ENCODE results near the gene OPN1LW. TPM values are rescaled to one million over a fixed set of nuclear protein-coding genes. Genes with fewer than 3 reads are reported as not detected.
"Not testable (repeated sequence)": the region's sequence is repeated elsewhere in the genome, so short reads cannot be mapped to it uniquely, and the experiment has no call there.

Gene OPN1LW
- polyA plus RNA-seq (2012; ENCODE audit: insufficient read depth, insufficient read length) = not detected

GRCh38 chrX:154144010-154144409 lies at the start of gene OPN1LW:
TSS of gene OPN1LW (plus strand) at chrX:154144243. CDS start at chrX:154144284, 41 bp downstream.
- DNase-seq (ENCODE audit: low read depth, low spot score); H3K4me3 ChIP-seq (ENCODE audit: low read length): not testable (repeated sequence)

GRCh38 chrX:154094833-154095232 lies 49.2 kb upstream of the OPN1LW start:
- no peak overlapping the region for H3K4me3 ChIP-seq (ENCODE audit: low read length)
- no peak for DNase-seq (ENCODE audit: low read depth, low spot score)

GRCh38 chrX:154096140-154097002 lies 47.7 kb upstream of the OPN1LW start:
- no peak for DNase-seq (ENCODE audit: low read depth, low spot score)
- H3K4me3 ChIP-seq (ENCODE audit: low read length) = peak overlapping the region; percentile 70

GRCh38 chrX:154097003-154097588 lies 46.9 kb upstream of the OPN1LW start:
- DNase-seq (ENCODE audit: low read depth, low spot score) = peak; percentile 54
- peak overlapping the region; percentile 70 for H3K4me3 ChIP-seq (ENCODE audit: low read length)

DNA sequence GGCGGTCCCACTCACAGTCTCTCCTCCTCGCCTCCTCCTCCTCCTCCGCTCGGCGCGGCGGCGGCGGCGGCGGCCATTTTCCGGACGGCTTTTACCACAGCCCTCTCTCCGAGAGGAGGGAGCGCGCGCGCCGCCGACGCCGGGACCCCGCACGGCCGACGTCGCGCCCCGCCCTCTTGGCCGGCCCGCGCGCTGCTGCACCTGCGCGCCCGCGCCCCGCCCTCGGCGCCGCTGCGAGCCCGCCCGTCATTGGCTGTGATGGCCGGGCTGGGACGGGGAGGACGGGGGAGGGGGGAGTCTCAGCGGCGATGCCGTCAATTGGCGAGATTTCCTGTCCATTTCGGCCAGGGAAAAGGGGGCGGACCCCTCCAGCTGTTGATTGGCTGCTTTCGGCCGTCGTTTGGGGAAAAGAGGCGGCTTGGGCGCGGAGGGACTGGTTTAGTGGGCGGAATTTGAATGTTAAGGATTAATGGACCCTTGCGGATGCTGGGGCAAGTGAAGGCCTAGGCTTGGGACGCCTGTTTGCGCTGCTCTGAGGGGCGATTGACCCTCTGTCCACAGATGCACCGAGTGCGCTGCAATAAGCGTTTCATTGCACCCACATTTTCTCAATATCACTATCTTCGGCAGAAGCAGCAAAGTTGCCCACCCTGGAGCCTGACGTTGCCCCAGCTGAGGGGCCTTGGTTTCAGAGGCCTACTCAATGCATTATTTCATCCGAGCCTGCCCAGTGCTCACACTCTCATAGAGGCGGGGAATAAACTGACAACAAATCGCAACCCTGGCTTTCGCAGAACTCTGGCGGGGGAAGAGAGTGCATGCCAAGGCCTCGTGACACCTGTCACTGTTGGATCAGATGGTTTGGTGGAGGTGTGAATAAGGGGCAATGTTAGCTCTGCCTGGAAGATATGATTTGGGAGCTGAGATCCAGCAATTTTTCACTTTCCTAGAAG lies 46.2 kb upstream of the OPN1LW start, which contains the start of gene MECP2:
Gene MECP2, minus strand, starts transcription at position 129 of the 953 bp plus-strand sequence.
- DNase-seq (ENCODE audit: low read depth, low spot score) = peak; percentile 81
- H3K4me3 ChIP-seq (ENCODE audit: low read length) = peak within 1 kb of the TSS; percentile 70

GRCh38 chrX:154098551-154098950 lies 45.5 kb upstream of the OPN1LW start:
- H3K4me3 ChIP-seq (ENCODE audit: low read length) = no peak overlapping the region
- DNase-seq (ENCODE audit: low read depth, low spot score) = no peak

DNA sequence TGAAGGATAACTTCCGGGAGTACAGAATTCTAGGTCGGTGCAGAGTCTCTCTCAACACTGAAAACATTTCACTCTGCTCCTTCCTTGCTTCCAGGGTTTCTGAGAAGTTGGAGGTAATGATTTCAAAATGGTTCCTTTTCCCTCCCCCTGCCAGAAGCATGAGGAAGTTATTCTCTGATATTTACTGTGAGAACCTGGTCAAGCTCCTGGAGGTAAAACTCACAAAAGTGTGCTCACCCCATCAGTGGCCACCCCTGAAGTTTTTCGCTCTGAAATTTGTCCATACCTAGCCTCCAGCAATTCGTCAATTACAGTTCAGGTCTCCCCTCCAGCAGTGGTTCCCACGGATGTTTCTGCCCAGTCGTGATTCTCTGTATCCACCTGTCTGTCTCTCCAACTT lies 30.3 kb upstream of the OPN1LW start:
- H3K4me3 ChIP-seq (ENCODE audit: low read length) = no peak overlapping the region
- DNase-seq (ENCODE audit: low read depth, low spot score) = no peak

GRCh38 chrX:154114652-154115051 lies 29.4 kb upstream of the OPN1LW start:
- DNase-seq (ENCODE audit: low read depth, low spot score) = no peak
- H3K4me3 ChIP-seq (ENCODE audit: low read length) = no peak overlapping the region

GRCh38 chrX:154115071-154115470 lies 29.0 kb upstream of the OPN1LW start:
- no peak for DNase-seq (ENCODE audit: low read depth, low spot score)
- no peak overlapping the region for H3K4me3 ChIP-seq (ENCODE audit: low read length)

DNA sequence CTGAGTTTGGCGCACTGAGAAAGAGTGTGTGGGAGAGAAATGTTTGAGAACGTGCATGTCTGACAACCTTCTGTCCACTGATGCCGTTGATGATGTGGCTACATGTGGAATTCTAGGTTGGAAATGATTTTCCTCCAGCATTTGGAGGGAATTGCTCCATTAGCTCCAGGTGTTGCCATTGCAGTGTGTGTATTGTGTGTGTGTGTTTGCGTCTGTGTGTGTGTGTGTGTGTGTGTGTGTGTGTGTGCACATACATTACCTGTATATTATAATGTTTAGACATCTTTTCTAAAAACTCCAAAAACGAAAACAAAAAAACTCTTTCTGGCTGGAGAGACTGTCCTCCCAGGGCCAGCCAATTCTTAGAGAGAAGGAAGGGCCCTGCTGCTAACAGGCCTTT lies 28.3 kb upstream of the OPN1LW start:
- no peak overlapping the region for H3K4me3 ChIP-seq (ENCODE audit: low read length)
- no peak for DNase-seq (ENCODE audit: low read depth, low spot score)

- no peak for DNase-seq (ENCODE audit: low read depth, low spot score)
Observed at GRCh38 chrX:154116426-154117211, 27.4 kb upstream of the OPN1LW start.

DNA sequence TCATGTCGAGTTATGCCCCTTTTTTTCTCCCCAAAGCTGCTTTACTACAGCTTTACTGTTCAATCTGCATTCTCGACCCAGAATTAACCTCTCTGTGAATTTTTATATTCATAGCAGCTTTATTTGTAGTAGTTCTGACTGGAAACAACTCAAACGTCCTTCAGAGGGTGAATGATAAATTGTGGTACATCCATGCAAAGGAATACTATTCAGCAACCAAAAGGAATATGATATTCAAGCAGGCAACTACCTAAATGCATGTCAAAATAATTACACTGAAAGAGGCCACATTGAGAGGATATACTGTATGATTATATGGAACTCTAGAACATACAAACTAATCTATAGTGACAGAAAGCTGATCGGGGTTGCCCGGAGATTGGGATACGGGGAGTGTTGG lies 26.5 kb upstream of the OPN1LW start:
- DNase-seq (ENCODE audit: low read depth, low spot score) = no peak
- no peak overlapping the region for H3K4me3 ChIP-seq (ENCODE audit: low read length)

More at GRCh38 chrX:154116426-154117211, 27.4 kb upstream of the OPN1LW start:
- no peak overlapping the region for H3K4me3 ChIP-seq (ENCODE audit: low read length)

GRCh38 chrX:154120567-154120966 lies 23.5 kb upstream of the OPN1LW start:
- no peak overlapping the region for H3K4me3 ChIP-seq (ENCODE audit: low read length)
- no peak for DNase-seq (ENCODE audit: low read depth, low spot score)

- H3K4me3 ChIP-seq (ENCODE audit: low read length) = no peak overlapping the region
- no peak for DNase-seq (ENCODE audit: low read depth, low spot score)
Observed at GRCh38 chrX:154121207-154121606, 22.8 kb upstream of the OPN1LW start.

GRCh38 chrX:154121961-154122360 lies 22.1 kb upstream of the OPN1LW start:
- DNase-seq (ENCODE audit: low read depth, low spot score) = no peak
- no peak overlapping the region for H3K4me3 ChIP-seq (ENCODE audit: low read length)

GRCh38 chrX:154123241-154124219 lies 20.5 kb upstream of the OPN1LW start:
- peak; percentile 76 for DNase-seq (ENCODE audit: low read depth, low spot score)
- no peak overlapping the region for H3K4me3 ChIP-seq (ENCODE audit: low read length)

DNA sequence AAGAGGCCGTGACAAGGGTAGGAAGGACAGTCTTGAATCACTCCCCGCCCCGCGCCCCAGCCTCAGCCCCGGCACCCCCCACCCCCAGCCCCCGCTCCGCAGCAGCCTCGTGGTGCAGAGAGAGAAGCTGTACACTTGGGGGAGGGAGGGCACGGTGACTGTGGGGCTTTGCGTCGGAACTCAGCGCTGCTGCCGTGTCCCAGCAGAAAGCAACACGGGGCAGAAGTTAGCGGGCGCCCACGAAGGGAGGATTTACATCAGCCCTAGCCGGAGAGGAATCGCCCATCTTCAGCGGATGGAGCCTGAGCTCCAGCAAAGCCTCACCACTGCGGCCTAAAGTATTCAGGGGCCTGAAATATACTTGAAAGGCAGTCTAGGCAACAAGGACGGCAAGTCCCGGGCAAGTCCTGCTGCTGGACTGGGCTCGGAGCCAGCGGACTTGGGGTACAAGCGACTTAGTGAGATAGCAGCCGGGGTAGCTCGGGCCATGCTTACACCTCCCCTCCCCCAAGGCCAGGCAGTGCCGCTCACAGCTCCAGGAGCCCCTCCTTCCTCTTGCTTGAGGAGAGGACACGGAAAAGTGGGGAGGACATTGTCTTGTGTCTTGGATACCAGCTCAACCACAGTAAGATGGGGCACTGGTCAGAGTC lies 18.5 kb upstream of the OPN1LW start:
- no peak overlapping the region for H3K4me3 ChIP-seq (ENCODE audit: low read length)
- DNase-seq (ENCODE audit: low read depth, low spot score) = no peak
